ENCODE results near the gene ATOX1. TPM values are rescaled to one million over a fixed set of nuclear protein-coding genes. Genes with fewer than 3 reads are reported as not detected.

ATOX1 gene
- total RNA-seq, 1 experiment from 2014 or later = 39.4 TPM

- in situ Hi-C loops (cut with HindIII; ENCODE audit: low pct_unique_long_range_greater_than_20kb, low sequenced_read_pairs) = no loop called here
- peak; percentile 39 for DNase-seq (ENCODE audit: low read depth)
Measured at GRCh38 chr5:151772029-151772845, 13.8 kb upstream of the ATOX1 start.

DNA sequence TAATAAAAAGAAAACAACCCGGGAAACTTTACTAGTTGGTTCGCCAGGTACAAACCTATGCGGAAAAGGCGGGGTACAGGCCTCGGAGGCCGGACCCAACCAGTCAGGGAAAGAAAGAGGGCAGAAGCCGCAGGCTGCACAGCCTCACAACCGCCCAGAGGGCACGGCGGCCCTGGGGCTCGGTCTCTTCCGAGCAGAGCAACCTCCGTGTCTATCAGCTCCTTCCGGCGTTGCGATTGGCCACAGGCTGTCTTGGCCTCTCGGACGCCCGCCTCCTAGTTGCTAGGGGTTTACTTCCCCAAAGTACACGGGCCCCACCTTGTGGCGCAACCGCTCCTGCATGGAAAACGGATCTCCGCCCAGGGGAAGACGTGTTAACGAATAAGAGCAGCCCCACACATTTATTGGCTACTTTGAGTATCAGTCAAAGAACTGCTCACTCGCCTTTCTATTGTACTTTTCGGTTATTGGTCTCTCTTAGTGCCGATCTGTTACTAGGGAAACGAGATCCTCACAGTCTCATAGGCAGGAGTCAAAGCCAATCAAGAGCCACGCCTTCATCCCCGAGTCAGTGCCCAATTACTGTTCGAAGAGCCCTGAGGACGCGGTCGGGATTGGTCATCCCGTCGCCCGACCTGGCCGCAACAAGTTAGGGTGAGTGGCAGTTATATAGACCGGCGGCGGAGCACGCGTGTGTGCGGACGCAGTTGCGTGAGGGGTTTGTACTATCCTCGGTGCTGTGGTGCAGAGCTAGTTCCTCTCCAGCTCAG, 13.0 kb upstream of the ATOX1 start, which contains the start of gene G3BP1:
Gene G3BP1 (plus strand): TSS at position 696 of the 770 bp plus-strand sequence. CDS start 14,667 bp downstream, outside the sequence.
- DNase-seq (ENCODE audit: low read depth) = peak; percentile 100
- in situ Hi-C loops (cut with HindIII; ENCODE audit: low pct_unique_long_range_greater_than_20kb, low sequenced_read_pairs) = no loop called here

DNA sequence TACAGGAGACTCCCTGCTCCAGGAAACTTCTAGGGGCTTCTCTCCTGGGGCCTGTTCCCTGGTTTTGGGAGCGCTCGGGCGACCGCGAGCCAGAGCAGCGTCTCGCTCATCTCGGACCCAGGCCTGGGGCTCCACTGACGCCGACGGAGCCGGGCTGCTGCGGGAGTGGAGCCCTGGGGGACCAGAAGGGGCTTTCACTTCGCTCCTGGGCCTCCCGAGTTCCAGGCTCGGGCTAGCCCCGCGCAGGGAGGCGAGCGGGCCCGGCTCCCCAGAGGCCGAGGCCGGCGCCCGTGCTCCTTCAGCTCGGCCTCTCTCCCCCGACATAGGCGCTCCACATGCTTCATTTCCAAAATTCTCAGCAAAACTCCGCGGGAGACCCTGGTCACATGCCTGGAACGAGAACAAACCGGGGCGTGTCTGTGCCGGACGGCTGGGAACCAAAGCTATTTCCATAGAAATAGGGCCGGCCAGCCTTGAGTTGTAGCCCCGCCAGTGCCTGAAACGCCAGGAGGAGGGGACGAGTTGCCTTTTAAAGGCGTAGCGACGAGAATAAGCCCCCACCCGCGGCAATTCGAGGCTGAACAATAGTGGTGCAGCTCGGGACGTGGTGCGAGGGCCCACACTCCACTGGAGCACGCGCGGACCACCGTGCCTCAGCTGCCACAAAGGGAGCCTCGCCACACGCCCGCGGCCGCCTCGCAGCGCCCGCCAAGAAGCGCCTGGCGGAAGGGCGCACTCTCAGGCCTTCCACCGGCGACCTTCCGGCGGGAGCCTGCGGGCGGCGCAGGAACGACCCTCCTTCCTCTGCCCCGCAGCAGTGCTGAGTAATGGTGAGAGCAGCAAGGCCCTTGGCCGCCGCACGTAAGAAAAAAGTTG, 12.2 kb upstream of the ATOX1 start:
- DNase-seq (ENCODE audit: low read depth) = no peak
- in situ Hi-C loops (cut with HindIII; ENCODE audit: low pct_unique_long_range_greater_than_20kb, low sequenced_read_pairs) = no loop called here

- DNase-seq (ENCODE audit: low read depth) = no peak
- in situ Hi-C loops (cut with HindIII; ENCODE audit: low pct_unique_long_range_greater_than_20kb, low sequenced_read_pairs) = no loop called here
Measured at GRCh38 chr5:151766975-151767374, 8.5 kb upstream of the ATOX1 start.

DNA sequence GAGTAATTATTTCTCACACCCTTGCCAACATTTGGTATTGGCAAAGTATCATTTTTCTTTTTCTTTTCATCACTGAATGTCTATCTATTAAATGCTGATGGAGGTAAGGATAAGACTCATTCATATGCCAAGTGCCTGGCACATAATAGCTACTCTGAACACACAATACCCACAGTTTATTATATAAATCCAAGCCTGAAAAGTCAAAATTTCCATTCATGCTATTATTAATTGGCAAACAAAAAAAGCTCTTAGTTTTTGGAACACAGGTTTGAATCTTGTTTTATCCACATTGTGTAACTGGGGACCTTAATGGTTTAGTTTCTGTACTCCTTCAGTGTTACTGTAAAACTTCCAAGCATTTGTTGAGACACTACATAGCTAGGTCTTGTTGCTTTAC, 6.4 kb upstream of the ATOX1 start:
- DNase-seq (ENCODE audit: low read depth) = no peak
- in situ Hi-C loops (cut with HindIII; ENCODE audit: low pct_unique_long_range_greater_than_20kb, low sequenced_read_pairs) = no loop called here

DNA sequence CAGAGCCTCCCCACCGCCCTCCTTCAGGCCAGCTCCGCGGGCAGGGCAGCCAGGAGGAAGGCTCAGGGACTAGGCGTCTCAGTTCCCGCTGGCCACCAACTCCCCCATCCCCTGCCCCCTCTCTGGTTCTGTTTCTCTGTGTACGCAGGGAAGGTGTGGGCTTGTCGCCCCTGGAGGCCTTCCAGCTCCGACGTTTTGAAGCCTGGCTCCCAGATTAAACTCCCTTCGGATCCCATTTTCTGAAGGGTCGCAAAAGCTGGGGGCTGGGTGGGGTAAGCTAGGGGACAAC, 346 bp downstream of the ATOX1 start:
- DNase-seq (ENCODE audit: low read depth) = no peak
- in situ Hi-C loops (cut with HindIII; ENCODE audit: low pct_unique_long_range_greater_than_20kb, low sequenced_read_pairs) = no loop called here

DNA sequence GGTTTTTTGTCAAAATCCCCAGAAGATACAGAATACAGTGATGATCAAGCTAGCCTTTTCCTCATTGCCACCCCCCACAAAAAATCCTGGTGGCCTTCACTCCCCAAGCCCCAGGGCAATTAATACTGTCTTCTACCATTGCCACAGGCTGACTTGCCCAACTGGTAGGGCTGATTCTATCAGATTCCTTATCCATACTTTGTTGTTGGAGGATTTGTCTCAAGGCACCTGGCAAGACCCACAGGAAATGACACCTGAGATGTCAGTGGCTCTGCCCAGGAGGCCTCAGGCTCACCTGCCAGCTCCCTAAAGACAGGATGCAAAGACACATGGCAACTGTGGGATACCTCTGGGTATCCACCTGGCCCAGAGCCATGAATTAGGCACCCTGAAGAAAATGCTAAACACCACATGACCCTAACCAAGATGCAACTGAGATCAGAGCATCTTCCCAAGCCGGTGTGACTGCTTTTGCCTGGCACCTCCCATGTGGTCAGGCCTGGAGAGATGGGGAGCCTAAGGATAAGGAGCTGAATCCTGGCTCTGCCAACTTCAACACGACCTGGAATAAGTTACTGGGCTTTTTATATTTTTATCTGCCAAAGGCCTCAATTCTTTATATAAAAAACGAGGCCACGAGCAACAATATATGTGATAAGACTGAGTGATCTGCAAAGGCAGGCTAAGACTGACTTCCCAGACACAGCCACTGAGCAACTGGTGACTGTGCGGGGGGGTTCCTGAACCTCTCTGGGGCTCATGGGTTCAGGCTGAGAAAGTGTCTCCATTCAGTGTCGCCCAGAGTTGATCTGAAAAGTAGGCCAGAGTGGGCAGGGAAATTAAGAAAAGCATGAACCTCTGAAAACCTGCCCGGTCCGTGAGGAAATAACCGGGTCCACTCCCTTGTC, 944 bp downstream of the ATOX1 start:
- no peak for DNase-seq (ENCODE audit: low read depth)
- in situ Hi-C loops (cut with HindIII; ENCODE audit: low pct_unique_long_range_greater_than_20kb, low sequenced_read_pairs) = no loop called here

- no peak for DNase-seq (ENCODE audit: low read depth)
- in situ Hi-C loops (cut with HindIII; ENCODE audit: low pct_unique_long_range_greater_than_20kb, low sequenced_read_pairs) = no loop called here
Measured at GRCh38 chr5:151755383-151755782, 3.0 kb downstream of the ATOX1 start.

- in situ Hi-C loops (cut with HindIII; ENCODE audit: low pct_unique_long_range_greater_than_20kb, low sequenced_read_pairs) = no loop called here
- DNase-seq (ENCODE audit: low read depth) = no peak
Measured at GRCh38 chr5:151751593-151751992, 6.8 kb downstream of the ATOX1 start.

- DNase-seq (ENCODE audit: low read depth) = no peak
- in situ Hi-C loops (cut with HindIII; ENCODE audit: low pct_unique_long_range_greater_than_20kb, low sequenced_read_pairs) = no loop called here
Measured at GRCh38 chr5:151751091-151751490, 7.3 kb downstream of the ATOX1 start.

- in situ Hi-C loops (cut with HindIII; ENCODE audit: low pct_unique_long_range_greater_than_20kb, low sequenced_read_pairs) = no loop called here
- DNase-seq (ENCODE audit: low read depth) = no peak
Measured at GRCh38 chr5:151750121-151750520, 8.3 kb downstream of the ATOX1 start.

GRCh38 chr5:151745071-151745705, 13.2 kb downstream of the ATOX1 start:
- DNase-seq (ENCODE audit: low read depth) = peak; percentile 87
- in situ Hi-C loops (cut with HindIII; ENCODE audit: low pct_unique_long_range_greater_than_20kb, low sequenced_read_pairs) = no loop called here

- no peak for DNase-seq (ENCODE audit: low read depth)
- in situ Hi-C loops (cut with HindIII; ENCODE audit: low pct_unique_long_range_greater_than_20kb, low sequenced_read_pairs) = no loop called here
Measured at GRCh38 chr5:151743530-151743929, 14.9 kb downstream of the ATOX1 start.

GRCh38 chr5:151742870-151743294, 15.5 kb downstream of the ATOX1 start:
- DNase-seq (ENCODE audit: low read depth) = peak; percentile 63
- in situ Hi-C loops (cut with HindIII; ENCODE audit: low pct_unique_long_range_greater_than_20kb, low sequenced_read_pairs) = no loop called here

DNA sequence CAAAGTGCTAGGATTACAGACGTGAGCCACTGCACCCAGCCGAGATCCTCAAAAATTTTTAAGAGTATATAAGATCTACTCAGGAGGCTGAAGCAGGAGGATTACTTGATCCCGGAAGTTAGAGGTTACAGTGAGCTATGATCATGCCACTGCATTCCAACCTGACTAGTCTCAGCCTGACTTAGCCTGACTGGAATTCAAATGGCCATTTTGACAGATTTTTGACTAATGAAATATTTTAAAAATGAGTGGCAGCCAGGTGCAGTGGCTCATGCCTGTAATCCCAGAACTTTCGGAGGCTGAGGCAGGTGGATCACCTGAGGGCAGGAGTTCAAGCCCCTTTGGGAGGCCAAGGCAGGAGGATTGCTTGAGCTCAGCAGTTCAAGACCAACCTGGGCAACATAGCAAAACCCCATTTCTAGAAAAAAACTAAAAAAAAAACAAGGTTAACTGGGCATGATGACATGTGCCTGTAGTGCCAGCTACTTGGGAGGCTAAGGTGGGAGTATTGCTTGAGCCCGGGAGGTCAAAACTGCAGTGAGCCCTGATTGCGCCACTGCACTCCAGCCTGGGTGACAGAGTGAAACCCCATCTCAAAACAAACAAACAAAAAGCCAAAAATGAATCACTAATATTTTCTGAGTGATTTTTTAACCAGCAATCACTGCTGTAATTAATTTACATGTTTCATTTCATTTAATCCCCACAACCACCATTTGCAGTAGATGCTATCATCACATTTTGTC, 16.6 kb downstream of the ATOX1 start:
- in situ Hi-C loops (cut with HindIII; ENCODE audit: low pct_unique_long_range_greater_than_20kb, low sequenced_read_pairs) = no loop called here
- DNase-seq (ENCODE audit: low read depth) = peak; percentile 41

DNA sequence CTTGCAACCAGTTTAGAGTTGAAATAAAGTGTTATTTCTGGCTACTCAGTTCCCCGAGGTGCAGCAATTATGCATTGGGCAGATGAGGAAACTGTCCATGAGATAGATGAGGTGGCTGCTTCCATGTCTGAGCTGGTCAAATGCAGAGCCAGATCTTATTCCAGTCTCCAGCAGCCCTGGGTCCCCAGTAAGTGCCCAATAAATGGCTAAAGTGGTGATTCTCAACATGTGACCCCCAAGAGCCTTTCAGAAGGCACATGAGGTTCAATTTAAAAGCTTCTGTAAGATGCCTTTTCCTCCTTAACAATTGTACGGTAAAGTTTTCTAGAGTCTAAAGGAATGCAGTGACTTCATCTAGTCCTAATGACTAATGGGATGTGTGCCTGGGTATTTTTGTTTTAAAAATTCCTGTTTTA, 17.5 kb downstream of the ATOX1 start:
- peak; percentile 65 for DNase-seq (ENCODE audit: low read depth)
- in situ Hi-C loops (cut with HindIII; ENCODE audit: low pct_unique_long_range_greater_than_20kb, low sequenced_read_pairs) = no loop called here

Measured in Caki2 (cell line).